A673 (cell line): ENCODE measurements around the gene POLR3K.

ENCODE experiments used
- CTCF ChIP-seq: fragments of 300-800, 200-600 bp; sonication (generic); conservative IDR thresholded peaks from 2 replicates; pipeline ENCODE4 v1.5.1; 2017; ENCODE audit warnings: low read depth, mild to moderate bottlenecking, antibody characterized with exemption, low read length, moderate library complexity, mixed read lengths
- EZH2 ChIP-seq: fragments of 200-600 bp; sonication (generic); IDR thresholded peaks from 2 replicates; pipeline ENCODE4 v1.6.1; 2017; ENCODE audit warnings: borderline replicate concordance, low read depth, mild to moderate bottlenecking, mixed read lengths, antibody characterized with exemption, low read length; ENCODE audit not compliant: poor library complexity, severe bottlenecking

- TF ChIP-seq CTCF = no peak
- TF ChIP-seq EZH2 = no peak
Measured at GRCh38 chr16:50769-51591, 2.4 kb downstream of the POLR3K start.
